Renal cortex interstitium (tissue), 11 donors: Measurements from ENCODE around the gene MRGPRG. TPM values are rescaled to one million over a fixed set of nuclear protein-coding genes. Genes with fewer than 3 reads are reported as not detected.
"Not testable (repeated sequence)": the region's sequence is repeated elsewhere in the genome, so short reads cannot be mapped to it uniquely, and the experiment has no call there.

Experiments used
- DNase-seq, 11 donors: peaks; one replicate each; pipeline ENCODE4 v3.0.0-alpha.2; 2013; ENCODE audit warnings: low read depth in 9 of 11, low spot score in 4 of 11; ENCODE audit errors: extremely low read depth in 1 of 11
- polyA plus RNA-seq, 3 donors: library from polyadenylated mRNA; unstranded; fragments of 120-200 nt; gene quantifications; one replicate each; pipeline ENCODE4 v1.2.1, GENCODE V29; 2013; ENCODE audit not compliant: insufficient read length in 3 of 3

Gene MRGPRG
- polyA plus RNA-seq, 3 donors: not detected

DNA sequence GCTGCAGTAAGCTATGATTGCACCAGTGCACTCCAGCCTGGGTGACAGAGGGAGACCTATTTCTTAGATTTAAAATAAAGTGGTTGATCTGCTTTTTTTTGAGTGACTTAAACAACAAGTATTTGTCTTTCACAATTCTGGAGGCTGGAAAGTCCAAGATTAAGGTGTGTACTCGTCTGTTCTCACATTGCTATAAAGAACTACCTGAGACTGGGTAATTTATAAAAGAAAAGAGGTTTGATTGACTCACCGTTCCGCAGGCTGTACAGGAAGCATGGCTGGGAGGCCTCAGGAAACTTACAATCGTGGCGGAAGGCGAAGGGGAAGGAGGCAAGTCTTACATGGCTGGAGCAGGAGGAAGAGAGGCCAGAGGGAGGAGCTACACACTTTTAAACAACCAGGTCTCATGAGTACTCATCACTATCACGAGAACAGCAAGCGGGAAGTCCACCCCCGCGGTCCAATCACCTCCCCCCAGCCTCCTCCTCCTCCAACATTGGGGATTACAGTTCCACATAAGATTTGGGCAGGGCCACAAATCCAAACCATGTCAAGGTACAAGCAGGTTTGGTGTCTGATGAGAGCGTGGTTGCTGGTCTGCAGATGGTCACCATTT is 33.8 kb downstream of the MRGPRG start:
- DNase-seq: no peak

DNA sequence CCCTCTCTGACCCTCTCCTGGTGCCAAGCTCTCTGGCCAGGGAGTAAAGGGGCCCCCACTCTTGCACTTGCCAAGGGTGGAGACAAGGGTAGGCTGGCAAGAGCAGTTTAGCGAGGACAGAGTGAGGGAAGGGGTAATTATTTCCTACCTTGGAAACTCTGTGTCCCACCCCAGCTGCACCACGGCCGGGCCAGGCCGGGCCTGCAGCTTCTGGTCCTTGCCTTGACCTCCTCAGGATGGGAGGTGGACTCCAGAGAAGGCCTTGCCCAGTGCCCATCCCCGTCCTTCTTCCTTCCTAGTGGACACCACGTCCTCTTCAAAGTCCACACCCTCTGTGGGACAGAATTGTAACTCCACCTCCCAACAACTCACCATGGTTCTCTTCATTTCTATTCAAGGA is 35.1 kb downstream of the MRGPRG start:
- no peak for DNase-seq

DNA sequence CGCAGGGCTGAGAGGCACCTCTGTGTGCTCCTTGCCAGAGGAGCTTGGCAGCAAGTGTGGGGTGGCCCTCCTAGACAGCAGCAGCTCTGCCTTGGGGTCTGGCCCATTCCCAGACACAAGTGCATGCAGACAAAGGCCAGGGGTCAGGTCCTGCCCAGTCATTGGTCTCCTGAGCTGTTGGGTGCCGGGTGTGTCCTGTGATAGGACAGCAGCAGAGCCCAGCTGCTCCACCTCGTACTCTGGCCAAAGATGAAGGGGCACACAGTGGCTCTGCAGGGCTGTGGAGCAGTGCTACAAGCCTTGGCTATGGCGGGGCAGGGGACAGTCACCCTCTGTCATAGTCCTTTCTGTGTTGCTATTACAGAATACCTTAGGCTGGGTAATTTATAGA is 36.2 kb downstream of the MRGPRG start:
- no peak for DNase-seq

- no peak for DNase-seq
Observed at GRCh38 chr11:3181725-3182461, 36.7 kb downstream of the MRGPRG start.

DNA sequence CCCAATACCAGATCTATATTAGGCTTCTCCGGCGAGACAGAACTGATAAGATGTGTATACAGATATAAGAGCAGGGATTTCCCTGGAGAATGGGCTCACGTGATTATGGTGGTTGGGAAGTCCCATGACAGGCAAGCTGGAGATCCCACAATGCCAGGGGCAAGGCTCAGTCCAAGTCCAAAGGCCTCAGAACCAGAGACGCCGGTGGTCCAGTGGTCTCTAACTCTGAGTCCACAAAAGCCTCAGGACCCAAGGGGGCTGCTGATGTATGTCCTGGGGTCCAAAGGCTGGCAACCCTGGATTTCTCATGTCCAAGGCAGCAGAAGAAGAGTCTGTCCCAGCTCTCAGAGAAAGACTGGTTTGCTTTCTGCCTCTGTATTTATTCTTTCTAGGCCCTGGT is 37.7 kb downstream of the MRGPRG start:
- DNase-seq: no peak

DNA sequence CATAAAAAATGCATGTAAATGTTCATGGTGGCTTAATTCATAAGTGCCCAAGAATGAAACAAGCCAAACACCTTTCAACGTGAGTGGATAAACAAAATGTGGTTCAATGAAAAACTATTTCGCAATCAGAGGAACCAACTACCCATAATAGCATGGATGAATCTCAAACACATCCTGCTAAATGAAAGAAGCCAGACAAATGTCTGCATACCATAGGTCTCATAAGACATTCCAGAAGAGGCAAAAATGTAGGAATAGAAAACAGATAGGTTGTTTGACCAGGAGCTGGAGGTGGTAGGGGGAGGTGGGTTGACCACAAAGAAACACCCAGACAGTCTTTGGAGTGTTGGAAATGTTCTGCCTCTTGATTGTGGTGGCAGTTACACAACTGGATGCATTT is 40.3 kb downstream of the MRGPRG start:
- DNase-seq: no peak

- DNase-seq: no peak
Observed at GRCh38 chr11:3177931-3178330, 40.7 kb downstream of the MRGPRG start.

DNA sequence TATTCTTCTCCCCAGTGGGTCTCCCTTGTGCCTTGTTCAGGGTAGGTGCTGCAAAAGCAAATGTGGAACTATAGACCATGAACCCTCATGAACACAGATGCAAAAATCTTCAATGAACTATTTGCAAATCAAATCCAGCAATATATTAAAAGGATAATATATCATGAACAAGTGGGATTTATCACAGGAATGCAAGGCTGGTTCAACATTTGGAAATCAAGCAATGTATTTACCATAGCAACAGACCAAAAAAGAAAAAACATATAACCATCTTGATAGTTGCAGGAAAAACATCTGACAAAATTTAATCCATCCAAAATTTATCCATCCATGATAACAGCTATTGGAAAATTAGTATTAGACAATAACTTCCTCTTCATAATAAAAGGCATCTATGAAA is 42.1 kb downstream of the MRGPRG start:
- DNase-seq: no peak

DNA sequence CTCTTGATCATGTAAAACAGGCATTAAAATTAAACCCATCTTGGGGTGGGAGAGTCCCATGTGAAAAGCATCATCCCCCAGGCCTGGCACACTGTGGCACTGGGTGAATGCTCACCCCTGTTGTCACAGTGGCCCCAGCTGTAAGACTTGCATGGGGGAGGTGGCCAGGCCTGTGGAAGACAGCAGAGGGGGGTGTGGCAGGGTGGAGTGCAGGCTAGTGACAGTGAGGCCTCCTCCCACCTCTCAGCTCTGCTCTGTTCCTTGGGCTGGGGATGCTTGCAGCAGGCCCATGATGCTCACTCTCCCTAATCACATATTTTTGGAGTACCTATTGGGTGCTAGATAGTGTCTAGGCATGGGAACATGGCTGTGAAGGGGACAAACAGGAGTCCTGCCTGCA is 43.4 kb downstream of the MRGPRG start:
- no peak for DNase-seq

GRCh38 chr11:3174387-3174786 is 44.2 kb downstream of the MRGPRG start:
- no peak for DNase-seq

DNA sequence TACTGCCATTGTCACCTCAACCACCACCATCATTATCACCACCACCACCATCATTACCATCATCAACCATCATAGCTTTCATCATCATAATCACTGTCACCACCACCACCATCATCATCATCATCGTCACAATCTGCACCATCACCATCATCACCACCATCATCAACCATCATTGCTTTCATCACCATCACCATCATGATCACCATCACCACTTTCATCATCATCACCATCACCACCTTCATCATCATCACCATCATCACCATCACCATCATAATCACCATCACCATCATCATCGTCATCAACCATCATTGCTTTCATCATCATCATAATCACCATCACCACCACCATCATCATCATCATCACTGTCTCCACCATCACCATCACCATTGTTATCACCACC is 44.8 kb downstream of the MRGPRG start:
- no peak for DNase-seq

DNA sequence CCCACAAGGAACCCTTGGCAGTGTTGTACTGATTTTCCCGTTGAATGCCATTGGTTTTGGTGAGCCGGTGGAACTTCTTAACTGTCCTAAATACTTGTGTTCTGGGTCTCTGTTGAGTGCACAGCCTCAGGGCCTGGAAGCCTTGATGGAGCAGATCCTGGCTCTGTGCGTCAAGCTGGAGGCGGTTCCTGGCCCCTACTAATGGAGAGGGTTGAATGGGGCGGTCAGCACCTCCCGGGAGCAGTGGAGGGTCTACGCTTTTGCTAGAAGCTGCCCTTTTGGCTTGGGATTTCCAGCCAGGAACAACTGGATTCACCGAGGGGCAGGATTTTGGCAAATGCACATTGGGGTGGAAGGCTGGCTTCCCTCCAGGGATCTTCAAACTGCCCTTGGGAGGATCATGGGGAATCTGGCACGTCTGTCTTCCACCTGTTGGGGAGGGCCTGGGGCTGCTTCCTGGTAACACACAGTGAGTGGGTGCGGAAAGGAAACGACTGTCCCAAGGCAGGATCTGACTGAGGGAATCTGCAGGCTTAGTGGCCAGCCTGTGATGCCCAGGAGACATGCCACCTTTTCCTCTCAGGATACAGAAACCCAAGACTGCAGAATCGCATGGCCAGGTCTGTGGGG is 46.6 kb downstream of the MRGPRG start:
- DNase-seq: no peak

GRCh38 chr11:3170756-3171650 is 47.6 kb downstream of the MRGPRG start:
- no peak for DNase-seq

DNA sequence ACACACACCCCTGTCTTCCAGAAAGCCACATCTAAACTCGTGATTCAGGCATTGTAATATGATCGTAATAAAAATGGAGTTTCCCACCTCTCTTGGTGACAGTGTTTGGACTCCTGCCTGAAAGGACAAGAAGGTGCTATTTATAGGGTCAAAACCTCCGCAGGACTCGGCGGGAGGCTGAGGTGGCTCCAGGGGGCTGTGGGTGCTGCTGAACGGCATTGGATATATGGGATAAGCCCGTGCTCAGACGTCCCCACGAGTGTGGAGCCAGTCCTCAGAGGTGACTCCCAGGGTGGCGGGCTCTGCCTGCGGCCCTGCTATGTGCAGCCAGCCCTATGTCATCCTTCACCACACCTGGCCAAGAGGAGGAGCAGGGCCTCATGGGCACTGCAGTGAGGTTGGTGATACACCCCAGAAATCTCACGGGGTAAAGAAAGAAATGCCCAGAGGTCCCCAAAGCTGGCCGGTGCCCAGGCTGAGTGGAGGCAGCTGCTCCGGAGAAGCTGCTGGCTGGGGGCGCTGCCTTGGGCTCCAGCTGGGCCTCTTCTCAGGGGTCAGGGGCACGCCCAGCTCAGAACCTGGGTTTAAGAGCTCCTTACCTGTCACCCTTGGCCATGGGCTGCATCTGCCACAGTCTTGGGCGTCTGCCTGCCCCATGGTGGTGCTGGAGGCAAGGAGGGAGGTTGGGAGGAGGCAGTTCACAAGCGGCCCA is 48.4 kb downstream of the MRGPRG start:
- no peak for DNase-seq

DNA sequence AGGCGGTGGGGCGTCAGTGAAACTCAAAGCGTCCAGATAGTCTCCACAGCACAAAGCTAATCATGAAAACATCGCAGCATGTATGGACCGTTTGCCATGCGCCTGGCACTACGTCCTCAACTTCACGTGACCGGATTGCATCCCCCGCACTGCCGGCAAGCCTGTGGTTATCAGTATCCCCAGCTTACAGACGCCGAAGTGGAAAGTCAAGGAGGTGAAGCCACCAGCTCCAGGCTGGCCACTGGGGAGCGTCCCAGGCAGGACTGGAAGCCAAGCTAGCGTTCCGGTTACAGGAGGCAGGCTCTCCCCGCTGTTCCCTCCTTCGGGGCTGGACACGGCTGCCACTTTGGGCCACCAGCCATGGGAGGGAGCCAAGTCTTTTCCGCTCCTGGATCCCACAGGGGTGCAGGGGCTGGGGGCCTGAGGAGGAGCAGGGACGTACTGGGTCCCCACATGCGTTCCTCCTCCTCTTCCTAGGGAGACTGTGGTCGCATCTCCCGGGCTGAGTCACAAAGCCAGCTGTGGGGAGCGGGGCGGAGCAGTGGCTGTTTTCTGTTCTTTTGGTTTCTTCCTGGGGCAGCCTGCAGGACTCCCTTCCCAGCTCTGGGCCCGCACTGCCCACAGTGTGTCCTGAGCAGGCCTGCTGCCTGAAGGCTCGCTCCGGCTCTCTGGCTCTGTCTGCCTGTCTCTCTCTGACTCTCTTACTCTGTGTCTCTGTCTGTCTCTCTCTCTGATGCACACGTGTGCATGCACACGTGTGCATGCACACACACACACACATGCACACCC is 49.2 kb downstream of the MRGPRG start:
- DNase-seq: no peak

- not testable (repeated sequence) for DNase-seq
Observed at GRCh38 chr11:3168742-3169254, 49.8 kb downstream of the MRGPRG start.
